Neuron (in vitro differentiated cells): Measurements from ENCODE around the gene UQCC3.
"Not testable (repeated sequence)": the region's sequence is repeated elsewhere in the genome, so short reads cannot be mapped to it uniquely, and the experiment has no call there.

Source experiments
- H2AFZ ChIP-seq: one replicate; pipeline ENCODE4 v1.6.1; 2013; ENCODE audit warnings: low read depth, mild to moderate bottlenecking, inconsistent platforms, low read length, moderate library complexity
- H3K27me3 ChIP-seq: one replicate; pipeline ENCODE4 v1.6.1; 2013; ENCODE audit warnings: low read length; ENCODE audit not compliant: insufficient read depth
- H3K36me3 ChIP-seq: one replicate; pipeline ENCODE4 v1.6.1; 2013; ENCODE audit warnings: low read length; ENCODE audit not compliant: insufficient read depth
- H3K4me1 ChIP-seq: one replicate; pipeline ENCODE4 v1.6.1; 2013; ENCODE audit warnings: low read length; ENCODE audit not compliant: insufficient read depth
- H3K4me3 ChIP-seq: 2 replicates; pipeline ENCODE4 v1.5.1; 2013; ENCODE audit warnings: mild to moderate bottlenecking, low read length, moderate library complexity
- H3K9me3 ChIP-seq: one replicate; pipeline ENCODE4 v1.6.1; 2013; ENCODE audit warnings: low read length

UQCC3 gene

GRCh38 chr11:62650283-62650682 is 21.2 kb upstream of the UQCC3 start:
- H2AFZ ChIP-seq, H3K9me3 ChIP-seq, H3K27me3 ChIP-seq: not testable (repeated sequence)

DNA sequence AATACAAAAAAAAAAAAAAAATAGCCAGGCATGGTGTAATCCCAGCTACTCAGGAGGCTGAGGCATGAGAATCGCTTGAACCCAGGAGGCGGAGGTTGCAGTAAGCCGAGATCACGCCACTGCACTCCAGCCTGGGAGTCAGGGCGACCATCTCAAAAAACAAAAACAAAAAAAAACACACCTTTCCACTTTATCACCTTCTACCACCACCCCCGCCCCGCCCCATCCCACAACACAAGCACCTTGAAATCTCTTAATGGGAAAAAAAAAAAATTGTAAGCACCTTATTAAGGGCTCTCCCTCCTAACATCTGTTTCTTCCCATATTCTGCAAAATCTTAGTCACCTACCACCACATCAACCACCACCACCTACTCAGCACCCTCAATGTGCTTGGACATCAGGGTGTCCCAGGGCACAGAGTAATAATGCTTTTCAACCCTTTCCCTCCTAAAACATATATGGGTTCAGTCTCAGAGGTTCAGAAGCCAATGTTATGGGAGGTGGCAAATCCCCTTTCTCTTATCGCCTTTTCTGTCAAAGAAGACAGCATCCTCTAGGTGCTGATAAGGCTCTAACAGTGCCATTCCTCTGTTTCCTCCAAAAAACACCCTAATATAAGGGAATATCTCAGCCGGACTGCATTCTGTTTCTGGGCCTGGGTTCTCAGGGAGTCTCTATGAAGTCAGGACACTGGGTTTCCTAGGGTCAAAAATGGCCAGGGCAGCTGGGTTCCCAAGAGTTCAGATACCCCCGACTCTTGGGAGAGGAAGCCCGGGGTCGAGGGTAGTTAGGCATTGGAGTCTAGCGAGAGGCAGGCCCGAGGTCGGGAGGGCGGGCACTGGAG is 19.1 kb upstream of the UQCC3 start:
- Histone ChIP-seq H3K4me1 (peaks cover 17% of the 10 kb centered on the region), H3K9me3 (no peaks in the 10 kb centered on the region), H2AFZ (peak overlapping the region; percentile 64), H3K4me3 (peak overlapping the region; percentile 96), H3K36me3 (peaks cover 22% of the 10 kb centered on the region), H3K27me3 (no peaks in the 10 kb centered on the region)

More at GRCh38 chr11:62650283-62650682, 21.2 kb upstream of the UQCC3 start:
- peaks cover 26% of the 10 kb centered on the region for H3K4me1 ChIP-seq
- peaks cover 22% of the 10 kb centered on the region for H3K36me3 ChIP-seq
- H3K4me3 ChIP-seq = not testable (repeated sequence)

GRCh38 chr11:62654297-62654696 is 17.2 kb upstream of the UQCC3 start:
- Histone ChIP-seq H3K27me3 (no peaks in the 10 kb centered on the region), H3K36me3 (peaks cover 6% of the 10 kb centered on the region), H3K4me3 (no peak overlapping the region), H3K9me3 (no peaks in the 10 kb centered on the region), H2AFZ (no peak overlapping the region), H3K4me1 (peaks cover 14% of the 10 kb centered on the region)

DNA sequence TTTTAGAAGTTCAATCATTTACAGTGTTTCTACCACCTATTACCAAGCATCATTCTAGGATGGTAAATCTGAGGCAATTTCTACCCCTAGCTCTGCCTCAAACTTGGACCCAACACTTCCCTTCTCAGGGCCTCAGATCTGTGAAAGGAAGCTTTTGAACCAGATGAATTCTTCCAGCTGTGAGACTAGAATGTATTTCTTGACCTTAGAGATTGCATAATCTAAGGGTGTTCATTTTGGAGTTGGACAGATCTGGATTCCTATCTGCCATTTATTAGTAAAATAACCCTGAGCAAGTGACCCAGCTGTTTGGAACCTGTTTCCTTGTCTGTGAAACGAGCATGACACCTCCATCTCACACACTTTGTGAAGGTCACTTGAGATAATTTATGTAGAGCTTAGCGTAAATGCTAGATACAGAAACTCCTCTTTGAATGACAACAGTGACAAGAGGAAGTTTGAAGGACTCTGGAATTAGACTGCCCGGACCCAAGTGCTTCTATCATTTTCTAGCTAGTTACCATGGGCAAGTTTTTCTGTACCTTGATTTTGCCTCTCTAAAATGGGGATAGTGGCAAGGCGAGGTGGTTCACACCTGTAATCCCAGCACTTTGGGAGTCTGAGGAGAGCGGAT is 14.6 kb upstream of the UQCC3 start:
- Histone ChIP-seq H2AFZ (no peak overlapping the region), H3K36me3 (peaks cover 1% of the 10 kb centered on the region), H3K4me1 (peaks cover 11% of the 10 kb centered on the region), H3K4me3 (no peak overlapping the region), H3K9me3 (no peaks in the 10 kb centered on the region), H3K27me3 (no peaks in the 10 kb centered on the region)

- no peaks in the 10 kb centered on the region for H3K9me3 ChIP-seq
Measured at GRCh38 chr11:62664405-62665074, 6.9 kb upstream of the UQCC3 start.

GRCh38 chr11:62665075-62665598 is 6.3 kb upstream of the UQCC3 start, which contains the start of the genes C11orf98 and CSKMT:
C11orf98 (minus strand) TSS chr11:62665210; CDS start chr11:62665169, 41 bp downstream.
CSKMT (plus strand) TSS chr11:62665312; CDS start chr11:62665880, 568 bp downstream.
- Histone ChIP-seq H3K4me1 (peaks cover 18% of the 10 kb centered on the region), H3K27me3 (no peaks in the 10 kb centered on the region), H3K36me3 (peaks cover 29% of the 10 kb centered on the region), H3K4me3 (peak within 1 kb of the TSS; percentile 92), H3K9me3 (no peaks in the 10 kb centered on the region), H2AFZ (peak within 1 kb of the TSS; percentile 30)

More at GRCh38 chr11:62664405-62665074, 6.9 kb upstream of the UQCC3 start:
- Histone ChIP-seq H3K36me3 (peaks cover 29% of the 10 kb centered on the region), H3K4me3 (peak overlapping the region; percentile 92), H2AFZ (peak overlapping the region; percentile 30), H3K27me3 (no peaks in the 10 kb centered on the region), H3K4me1 (peaks cover 18% of the 10 kb centered on the region)

DNA sequence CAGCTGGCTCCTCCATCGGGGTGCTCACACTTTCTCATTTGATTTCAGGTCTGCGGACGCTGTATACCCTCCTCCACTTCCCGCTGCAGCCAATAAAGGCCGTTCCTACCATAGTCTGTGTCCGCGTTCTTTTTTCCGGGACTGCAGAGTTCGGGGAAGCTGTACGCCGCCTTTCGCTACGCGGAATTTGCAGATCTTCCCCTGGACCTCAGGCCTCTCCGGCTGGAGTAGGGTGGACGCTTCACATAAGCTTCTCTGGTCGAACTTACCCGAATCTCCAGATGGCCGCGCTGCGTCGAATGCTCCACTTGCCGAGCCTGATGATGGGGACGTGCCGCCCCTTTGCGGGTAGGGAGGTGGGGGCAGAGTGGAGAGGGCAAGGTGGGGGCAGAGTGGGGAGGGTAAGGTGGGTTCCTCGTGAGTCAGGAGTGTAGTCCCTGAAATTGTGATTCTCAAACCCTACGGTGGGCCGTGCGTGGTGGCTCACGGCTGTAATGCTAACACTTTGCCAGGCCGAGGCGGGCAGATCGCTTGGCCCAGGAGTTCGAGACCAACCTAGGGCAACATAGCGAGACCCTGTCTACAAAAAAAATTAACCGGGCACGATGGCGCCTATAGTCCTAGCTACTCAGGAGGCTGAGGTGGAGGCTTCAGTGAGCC is 5.7 kb upstream of the UQCC3 start:
- Histone ChIP-seq H3K4me1 (peaks cover 18% of the 10 kb centered on the region), H3K36me3 (peaks cover 28% of the 10 kb centered on the region), H3K9me3 (no peaks in the 10 kb centered on the region), H3K4me3 (peak overlapping the region; percentile 92), H2AFZ (no peak overlapping the region), H3K27me3 (no peaks in the 10 kb centered on the region)

GRCh38 chr11:62666259-62666926 is 5.1 kb upstream of the UQCC3 start:
- Histone ChIP-seq H3K27me3 (no peaks in the 10 kb centered on the region), H3K36me3 (peaks cover 28% of the 10 kb centered on the region), H3K4me3 (peak overlapping the region; percentile 92), H3K4me1 (peaks cover 23% of the 10 kb centered on the region), H3K9me3 (no peaks in the 10 kb centered on the region), H2AFZ (no peak overlapping the region)

DNA sequence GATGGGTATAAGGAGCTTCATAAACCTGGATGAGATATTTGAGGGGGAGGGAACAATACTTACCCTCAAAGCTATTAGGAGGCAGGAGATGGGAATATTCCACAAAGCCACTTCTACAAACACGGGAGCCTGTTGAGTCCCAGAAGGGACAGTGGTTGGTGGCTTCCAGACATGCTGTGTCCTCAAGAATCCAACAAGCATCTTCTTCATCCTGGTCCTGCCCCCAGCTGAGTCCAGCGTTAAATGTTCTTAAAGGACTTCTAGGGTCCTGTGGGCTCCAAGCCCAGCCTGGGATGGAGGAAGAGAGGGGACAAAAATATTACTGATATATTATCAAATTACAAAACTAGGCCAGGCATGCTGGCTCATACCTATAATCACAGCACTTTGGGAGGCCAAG is 4.0 kb upstream of the UQCC3 start:
- peaks cover 31% of the 10 kb centered on the region for H3K4me1 ChIP-seq
- H3K36me3 ChIP-seq = peaks cover 22% of the 10 kb centered on the region
- H3K4me3 ChIP-seq = no peak overlapping the region
- H2AFZ ChIP-seq = no peak overlapping the region
- H3K9me3 ChIP-seq = no peaks in the 10 kb centered on the region
- no peaks in the 10 kb centered on the region for H3K27me3 ChIP-seq

GRCh38 chr11:62669420-62670161 is 1.9 kb upstream of the UQCC3 start:
- H3K9me3 ChIP-seq = no peaks in the 10 kb centered on the region
- H2AFZ ChIP-seq = no peak overlapping the region
- peaks cover 29% of the 10 kb centered on the region for H3K4me1 ChIP-seq
- no peak overlapping the region for H3K4me3 ChIP-seq
- H3K27me3 ChIP-seq = no peaks in the 10 kb centered on the region
- peaks cover 24% of the 10 kb centered on the region for H3K36me3 ChIP-seq

- H3K4me1 ChIP-seq = peaks cover 21% of the 10 kb centered on the region
- peaks cover 26% of the 10 kb centered on the region for H3K36me3 ChIP-seq
- peak overlapping the region; percentile 83 for H3K4me3 ChIP-seq
- no peaks in the 10 kb centered on the region for H3K27me3 ChIP-seq
- H2AFZ ChIP-seq = peak overlapping the region; percentile 56
- no peaks in the 10 kb centered on the region for H3K9me3 ChIP-seq
Measured at GRCh38 chr11:62671236-62671607, 251 bp upstream of the UQCC3 start.

GRCh38 chr11:62673196-62673525 is 1.7 kb downstream of the UQCC3 start:
- Histone ChIP-seq H3K9me3 (no peaks in the 10 kb centered on the region), H2AFZ (no peak overlapping the region), H3K4me3 (no peak overlapping the region), H3K36me3 (peaks cover 32% of the 10 kb centered on the region), H3K27me3 (no peaks in the 10 kb centered on the region), H3K4me1 (peaks cover 30% of the 10 kb centered on the region)
